HG03565 (cell line): Measurements from ENCODE around the gene TMEM204.

ENCODE experiments used
- ATAC-seq: cut with Tn5 transposase; IDR thresholded peaks from one replicate; pipeline ENCODE4 v1.9.1; 2021; ENCODE audit warnings: mild to moderate bottlenecking, moderate library complexity; ENCODE audit not compliant: unreplicated experiment

Gene TMEM204

GRCh38 chr16:1533443-1533951 is at the start of gene TMEM204:
Gene TMEM204 (plus strand): TSS chr16:1533666. CDS start chr16:1534276, 610 bp downstream.
- no peak for ATAC-seq

GRCh38 chr16:1485847-1486496 is 47.5 kb upstream of the TMEM204 start:
- no peak for ATAC-seq

- no peak for ATAC-seq
Observed at GRCh38 chr16:1486551-1487390, 46.7 kb upstream of the TMEM204 start.

- no peak for ATAC-seq
Observed at GRCh38 chr16:1487395-1488053, 45.9 kb upstream of the TMEM204 start.

GRCh38 chr16:1488054-1488601 is 45.3 kb upstream of the TMEM204 start:
- ATAC-seq: no peak

GRCh38 chr16:1488619-1489018 is 44.8 kb upstream of the TMEM204 start, which contains the start of gene PTX4:
Gene PTX4 (minus strand): TSS chr16:1488944. CDS start chr16:1488909, 35 bp downstream.
- ATAC-seq: no peak

GRCh38 chr16:1489077-1489476 is 44.4 kb upstream of the TMEM204 start:
- ATAC-seq: no peak

GRCh38 chr16:1491327-1491726 is 42.1 kb upstream of the TMEM204 start:
- no peak for ATAC-seq

- no peak for ATAC-seq
Observed at GRCh38 chr16:1492082-1492922, 41.2 kb upstream of the TMEM204 start.

- ATAC-seq: peak; percentile 39
Observed at GRCh38 chr16:1492923-1493745, 40.3 kb upstream of the TMEM204 start, which contains the start of gene TELO2. Gene TELO2 (plus strand): TSS chr16:1493360. CDS start chr16:1494282, 922 bp downstream.

- ATAC-seq: no peak
Observed at GRCh38 chr16:1493746-1494094, 39.7 kb upstream of the TMEM204 start.

- no peak for ATAC-seq
Observed at GRCh38 chr16:1494129-1494640, 39.3 kb upstream of the TMEM204 start.

- no peak for ATAC-seq
Observed at GRCh38 chr16:1494711-1495110, 38.8 kb upstream of the TMEM204 start.

- ATAC-seq: no peak
Observed at GRCh38 chr16:1495211-1495888, 38.1 kb upstream of the TMEM204 start.

- no peak for ATAC-seq
Observed at GRCh38 chr16:1495889-1496262, 37.6 kb upstream of the TMEM204 start.

GRCh38 chr16:1496464-1496863 is 37.0 kb upstream of the TMEM204 start:
- no peak for ATAC-seq

GRCh38 chr16:1497014-1497598 is 36.4 kb upstream of the TMEM204 start:
- no peak for ATAC-seq
